ENCODE data around the gene SLC6A12.

The SLC6A12 gene

GRCh38 chr12:186006-186625, 27.8 kb downstream of the SLC6A12 start:
- H3K4me3 ChIP-seq (ENCODE audit: low read depth, low read length) = no peak overlapping the region
- no peak for DNase-seq
- in situ Hi-C loops (cut with HindIII; ENCODE audit: low pct_ligation_motif_present, low sequenced_read_pairs) = no loop called here
- H3K36me3 ChIP-seq (replicated peaks) = no peaks in the 10 kb centered on the region
- no peaks in the 10 kb centered on the region for H3K27me3 ChIP-seq (replicated peaks)
- H3K27ac ChIP-seq = no peak overlapping the region
- TF ChIP-seq CTCF (IDR thresholded peaks at IDR 0.05; ENCODE audit: low read depth, low read length, missing control alignments) = no peak

GRCh38 chr12:185576-185955, 28.4 kb downstream of the SLC6A12 start:
- in situ Hi-C loops (cut with HindIII; ENCODE audit: low pct_ligation_motif_present, low sequenced_read_pairs) = no loop called here
- no peak overlapping the region for H3K4me3 ChIP-seq (ENCODE audit: low read depth, low read length)
- H3K36me3 ChIP-seq (replicated peaks) = no peaks in the 10 kb centered on the region
- TF ChIP-seq CTCF (IDR thresholded peaks at IDR 0.05; ENCODE audit: low read depth, low read length, missing control alignments) = no peak
- no peaks in the 10 kb centered on the region for H3K27me3 ChIP-seq (replicated peaks)
- H3K27ac ChIP-seq = no peak overlapping the region
- no peak for DNase-seq

GRCh38 chr12:184811-185575, 29.0 kb downstream of the SLC6A12 start:
- H3K27ac ChIP-seq = no peak overlapping the region
- H3K4me3 ChIP-seq (ENCODE audit: low read depth, low read length) = no peak overlapping the region
- no peaks in the 10 kb centered on the region for H3K27me3 ChIP-seq (replicated peaks)
- no peak for DNase-seq
- H3K36me3 ChIP-seq (replicated peaks) = no peaks in the 10 kb centered on the region
- TF ChIP-seq CTCF (IDR thresholded peaks at IDR 0.05; ENCODE audit: low read depth, low read length, missing control alignments) = no peak
- in situ Hi-C loops (cut with HindIII; ENCODE audit: low pct_ligation_motif_present, low sequenced_read_pairs) = no loop called here

- Histone ChIP-seq H3K4me3 (ENCODE audit: low read depth, low read length) (no peak overlapping the region), H3K36me3 (replicated peaks) (no peaks in the 10 kb centered on the region), H3K27me3 (replicated peaks) (no peaks in the 10 kb centered on the region), H3K27ac (no peak overlapping the region)
- in situ Hi-C loops (cut with HindIII; ENCODE audit: low pct_ligation_motif_present, low sequenced_read_pairs) = no loop called here
- TF ChIP-seq CTCF (IDR thresholded peaks at IDR 0.05; ENCODE audit: low read depth, low read length, missing control alignments) = no peak
- DNase-seq = peak; percentile 70
Observed at GRCh38 chr12:182381-182892, 31.5 kb downstream of the SLC6A12 start.

- in situ Hi-C loops (cut with HindIII; ENCODE audit: low pct_ligation_motif_present, low sequenced_read_pairs) = no loop called here
- H3K36me3 ChIP-seq (replicated peaks) = no peaks in the 10 kb centered on the region
- no peak overlapping the region for H3K4me3 ChIP-seq (ENCODE audit: low read depth, low read length)
- TF ChIP-seq CTCF (IDR thresholded peaks at IDR 0.05; ENCODE audit: low read depth, low read length, missing control alignments) = no peak
- no peak overlapping the region for H3K27ac ChIP-seq
- no peak for DNase-seq
- H3K27me3 ChIP-seq (replicated peaks) = no peaks in the 10 kb centered on the region
Observed at GRCh38 chr12:181921-182320, 32.0 kb downstream of the SLC6A12 start.
